Measurements from ENCODE around the gene AFF2. TPM values are rescaled to one million over a fixed set of nuclear protein-coding genes. Genes with fewer than 3 reads are reported as not detected.

Gene AFF2
- total RNA-seq, 4 donors from 2014 or later, result 0.09 to 2.5 (median 0.65) TPM

DNA sequence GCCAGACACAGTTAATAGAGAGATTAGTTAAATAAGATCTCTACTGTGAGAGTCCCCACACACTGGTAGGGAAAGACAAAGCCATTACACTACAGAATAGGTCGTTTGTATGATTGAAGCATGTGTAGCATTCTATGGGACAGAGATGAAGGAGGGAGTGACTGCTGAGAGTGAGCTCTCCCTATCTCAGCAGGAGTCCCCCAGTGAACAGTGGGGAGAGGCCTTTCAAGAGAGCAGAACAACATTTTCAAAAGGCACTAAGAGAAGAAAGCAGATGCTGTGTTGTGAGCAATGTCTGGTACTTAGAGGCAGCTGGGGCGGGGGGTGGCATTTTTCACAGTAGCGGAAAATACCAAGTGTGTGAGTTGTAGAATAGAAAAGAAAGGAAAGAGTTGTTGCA, 413.6 kb downstream of the AFF2 start:
- TF ChIP-seq, protein P1, sequence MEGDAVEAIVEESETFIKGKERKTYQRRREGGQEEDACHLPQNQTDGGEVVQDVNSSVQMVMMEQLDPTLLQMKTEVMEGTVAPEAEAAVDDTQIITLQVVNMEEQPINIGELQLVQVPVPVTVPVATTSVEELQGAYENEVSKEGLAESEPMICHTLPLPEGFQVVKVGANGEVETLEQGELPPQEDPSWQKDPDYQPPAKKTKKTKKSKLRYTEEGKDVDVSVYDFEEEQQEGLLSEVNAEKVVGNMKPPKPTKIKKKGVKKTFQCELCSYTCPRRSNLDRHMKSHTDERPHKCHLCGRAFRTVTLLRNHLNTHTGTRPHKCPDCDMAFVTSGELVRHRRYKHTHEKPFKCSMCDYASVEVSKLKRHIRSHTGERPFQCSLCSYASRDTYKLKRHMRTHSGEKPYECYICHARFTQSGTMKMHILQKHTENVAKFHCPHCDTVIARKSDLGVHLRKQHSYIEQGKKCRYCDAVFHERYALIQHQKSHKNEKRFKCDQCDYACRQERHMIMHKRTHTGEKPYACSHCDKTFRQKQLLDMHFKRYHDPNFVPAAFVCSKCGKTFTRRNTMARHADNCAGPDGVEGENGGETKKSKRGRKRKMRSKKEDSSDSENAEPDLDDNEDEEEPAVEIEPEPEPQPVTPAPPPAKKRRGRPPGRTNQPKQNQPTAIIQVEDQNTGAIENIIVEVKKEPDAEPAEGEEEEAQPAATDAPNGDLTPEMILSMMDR (IDR thresholded peaks at IDR 0.05), result no peak
- no peak for TF ChIP-seq POLR2A (IDR thresholded peaks at IDR 0.05)
- intact Hi-C loops (cut with DNase I), result no loop called here
- H3K27ac ChIP-seq, result no peak overlapping the region
- 52 to 62% methylated on average over 3 of the region's 3 CpGs for WGBS, 2 donors
- no peak for DNase-seq
- H3K4me3 ChIP-seq, result no peak overlapping the region
- no peaks in the 10 kb centered on the region for H3K27me3 ChIP-seq
- H3K4me1 ChIP-seq, result no peaks in the 10 kb centered on the region
- no peaks in the 10 kb centered on the region for H3K9me3 ChIP-seq
- H3K36me3 ChIP-seq, result no peaks in the 10 kb centered on the region

DNA sequence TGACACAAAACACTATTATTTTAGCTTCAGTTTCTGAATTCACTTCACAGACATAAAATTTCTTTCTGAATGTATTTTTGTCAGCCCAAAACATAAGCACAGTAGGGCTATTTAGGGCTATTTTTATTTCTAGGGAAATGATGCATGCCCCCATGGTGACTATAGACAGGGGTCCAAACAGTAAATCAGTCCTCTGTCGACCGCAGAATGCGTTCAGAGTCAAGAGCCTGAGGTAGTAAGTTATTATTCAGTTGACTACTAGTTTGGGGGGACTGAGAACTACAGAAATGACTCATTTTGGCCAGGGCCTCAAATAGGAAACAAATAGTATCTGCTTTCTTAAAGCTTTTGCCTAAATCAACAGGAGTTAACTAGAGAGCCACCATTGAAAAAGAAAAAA, 414.4 kb downstream of the AFF2 start:
- intact Hi-C loops (cut with DNase I), result no loop called here
- WGBS, 2 donors, result 63 to 86% methylated on average over 2 to 3 of the region's 3 CpGs

DNA sequence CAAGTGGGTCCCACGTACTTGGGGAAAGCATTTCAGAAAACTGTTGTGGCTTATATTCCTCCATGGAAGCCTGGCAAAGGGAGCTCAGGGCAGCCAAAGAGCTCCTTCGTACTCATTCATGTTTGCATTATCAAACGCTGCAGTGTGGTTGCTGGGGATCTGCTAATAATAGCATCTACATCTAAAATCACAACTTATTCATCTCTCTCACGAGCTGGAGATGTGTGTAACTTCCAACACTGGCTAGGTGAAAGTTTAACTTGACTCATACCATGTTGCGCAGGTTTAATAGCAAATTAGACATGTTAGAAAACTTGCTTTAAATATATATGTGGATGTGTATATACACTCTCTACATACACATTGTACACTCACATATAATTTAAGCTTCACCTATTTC, 415.1 kb downstream of the AFF2 start:
- Histone ChIP-seq H3K36me3 (no peaks in the 10 kb centered on the region), H3K27me3 (no peaks in the 10 kb centered on the region), H3K4me1 (no peaks in the 10 kb centered on the region), H3K27ac (no peak overlapping the region), H3K4me3 (no peak overlapping the region), H3K9me3 (no peaks in the 10 kb centered on the region)
- TF ChIP-seq, protein P1 (IDR thresholded peaks at IDR 0.05), result no peak
- intact Hi-C loops (cut with DNase I), result no loop called here
- DNase-seq, result no peak
- WGBS, 2 donors, result 50 to 60% methylated on average over 5 of the region's 5 CpGs

More for the DNA sequence above, 414.4 kb downstream of the AFF2 start:
- H3K27me3 ChIP-seq, result no peaks in the 10 kb centered on the region
- H3K9me3 ChIP-seq, result no peaks in the 10 kb centered on the region
- no peak for DNase-seq
- no peaks in the 10 kb centered on the region for H3K36me3 ChIP-seq
- H3K4me1 ChIP-seq, result no peaks in the 10 kb centered on the region
- no peak for TF ChIP-seq POLR2A (IDR thresholded peaks at IDR 0.05)
- TF ChIP-seq, protein P1 (IDR thresholded peaks at IDR 0.05), result no peak
- no peak overlapping the region for H3K27ac ChIP-seq
- H3K4me3 ChIP-seq, result no peak overlapping the region

DNA sequence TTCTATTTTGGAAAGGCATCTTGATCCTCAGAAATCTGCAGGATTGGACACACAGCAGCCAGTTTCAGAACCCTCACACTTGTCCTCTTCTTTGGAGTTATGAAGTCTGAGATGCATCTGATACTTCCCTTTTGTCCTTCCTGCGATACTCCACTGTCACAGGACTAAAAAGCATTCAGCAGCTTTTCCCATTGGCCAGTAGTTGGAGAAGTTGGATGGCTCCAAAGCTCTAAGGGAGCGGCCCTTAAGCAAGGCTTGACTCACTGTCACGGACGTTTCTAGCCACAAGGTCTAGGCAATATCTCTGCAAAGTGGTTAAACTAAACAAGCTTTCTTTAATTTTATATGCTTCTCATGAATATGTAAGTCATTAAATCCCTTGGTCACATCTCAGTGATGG, 417.0 kb downstream of the AFF2 start:
- 66% methylated on average over 3 to 4 of the region's 4 CpGs for WGBS, 2 donors
- intact Hi-C loops (cut with DNase I), result no loop called here
- Histone ChIP-seq H3K36me3 (no peaks in the 10 kb centered on the region), H3K9me3 (no peaks in the 10 kb centered on the region), H3K27me3 (no peaks in the 10 kb centered on the region), H3K4me1 (no peaks in the 10 kb centered on the region), H3K27ac (no peak overlapping the region), H3K4me3 (no peak overlapping the region)
- no peak for DNase-seq
- TF ChIP-seq POLR2A (IDR thresholded peaks at IDR 0.05), result no peak
- TF ChIP-seq, protein P1 (IDR thresholded peaks at IDR 0.05), result no peak

DNA sequence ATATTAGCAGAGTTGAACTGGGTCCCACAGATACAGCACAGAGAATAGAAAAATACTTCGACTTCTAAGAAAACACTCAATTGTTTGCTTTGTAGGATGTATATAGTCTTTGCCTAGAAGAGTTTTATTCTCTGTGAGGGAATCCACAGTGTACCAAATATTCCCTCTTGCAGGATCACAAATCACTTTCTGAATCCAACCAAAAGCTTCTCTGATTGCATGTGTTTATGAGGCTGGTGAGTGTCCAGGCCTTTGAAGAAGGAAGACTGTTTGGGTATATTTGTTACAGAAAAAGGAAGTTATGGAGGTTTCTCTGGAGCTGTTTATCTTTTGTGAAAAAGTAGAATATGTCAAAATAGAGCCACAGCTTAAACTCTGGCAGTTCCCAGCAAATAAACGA, 423.2 kb downstream of the AFF2 start:
- Histone ChIP-seq H3K27me3 (no peaks in the 10 kb centered on the region), H3K27ac (no peak overlapping the region), H3K9me3 (no peaks in the 10 kb centered on the region), H3K36me3 (no peaks in the 10 kb centered on the region), H3K4me1 (no peaks in the 10 kb centered on the region), H3K4me3 (no peak overlapping the region)
- DNase-seq, result no peak
- intact Hi-C loops (cut with DNase I), result no loop called here
- TF ChIP-seq POLR2A (IDR thresholded peaks at IDR 0.05), result no peak
- TF ChIP-seq, protein P1 (IDR thresholded peaks at IDR 0.05), result no peak
- 25 to 46% methylated on average over 2 of the region's 2 CpGs for WGBS, 2 donors

All from esophagus squamous epithelium (tissue), 5 donors.